CD14-positive monocyte (primary cell): ENCODE results near the gene NBPF1. TPM values are rescaled to one million over a fixed set of nuclear protein-coding genes. Genes with fewer than 3 reads are reported as not detected.
"Not testable (repeated sequence)": the region's sequence is repeated elsewhere in the genome, so short reads cannot be mapped to it uniquely, and the experiment has no call there.

Source experiments
- DNase-seq, 3 donors: peaks; one replicate each; pipeline ENCODE4 v3.0.0-alpha.2; 2011 to 2022
- H2AFZ ChIP-seq: 2 replicates; pipeline ENCODE4 v1.6.0; 2012; ENCODE audit warnings: mild to moderate bottlenecking, low read depth, low read length, inconsistent platforms; ENCODE audit not compliant: insufficient read depth, poor library complexity, severe bottlenecking
- H3K27ac ChIP-seq, 2 donors: 1 replicate in 1 of 2; 2 replicates in 1 of 2; pipeline ENCODE4 v1.5.1; 2012 to 2013; ENCODE audit warnings: low read length in 2 of 2, control low read depth in 1 of 2, inconsistent platforms in 1 of 2, low read depth in 1 of 2, mild to moderate bottlenecking in 1 of 2
- H3K27me3 ChIP-seq, 2 donors: one replicate each; pipeline versions ENCODE4 v1.6.0 to v1.6.1; 2011 to 2013; ENCODE audit warnings: low read length in 2 of 2; ENCODE audit not compliant: control insufficient read depth in 2 of 2, insufficient read depth in 2 of 2
- H3K36me3 ChIP-seq, 2 donors: replicated peaks in 1 of 2; 1 replicate in 1 of 2; 2 replicates in 1 of 2; pipeline versions ENCODE4 v1.5.1 to v1.6.1; 2012 to 2013; ENCODE audit warnings: low read length in 2 of 2, control low read depth in 1 of 2, inconsistent platforms in 1 of 2, mild to moderate bottlenecking in 1 of 2; ENCODE audit not compliant: insufficient read depth in 2 of 2, control insufficient read depth in 1 of 2
- H3K4me1 ChIP-seq, 2 donors: 1 replicate in 1 of 2; 2 replicates in 1 of 2; pipeline versions ENCODE4 v1.5.1 to v1.6.1; 2012 to 2013; ENCODE audit warnings: low read length in 2 of 2, control low read depth in 1 of 2, inconsistent platforms in 1 of 2, mild to moderate bottlenecking in 1 of 2, moderate library complexity in 1 of 2; ENCODE audit not compliant: insufficient read depth in 2 of 2, control insufficient read depth in 1 of 2
- H3K4me2 ChIP-seq: replicated peaks from 2 replicates; pipeline ENCODE3; 2012; ENCODE audit warnings: low read length, moderate library complexity, mild to moderate bottlenecking; ENCODE audit not compliant: poor library complexity, severe bottlenecking; ENCODE audit errors: extremely low read depth
- H3K4me3 ChIP-seq, 3 experiments: fragments of 200-600 bp in 1 of 3; sonication (generic) in 1 of 3; replicated peaks in 1 of 3; 1 replicate in 2 of 3; 2 replicates in 1 of 3; pipeline ENCODE4 v1.5.1; 2011 to 2013; ENCODE audit warnings: low read length in 3 of 3, mild to moderate bottlenecking in 3 of 3, control low read depth in 2 of 3, low read depth in 2 of 3, inconsistent platforms in 1 of 3, moderate library complexity in 1 of 3
- H3K79me2 ChIP-seq: 2 replicates; pipeline ENCODE4 v1.6.0; 2012; ENCODE audit warnings: mild to moderate bottlenecking, control low read depth, inconsistent platforms, low read length, moderate library complexity; ENCODE audit not compliant: insufficient read depth
- H3K9ac ChIP-seq: 2 replicates; pipeline ENCODE4 v1.6.0; 2017; ENCODE audit warnings: low read length, mild to moderate bottlenecking; ENCODE audit not compliant: insufficient read depth, poor library complexity, severe bottlenecking
- H3K9me3 ChIP-seq, 2 donors: replicated peaks in 1 of 2; 1 replicate in 1 of 2; 2 replicates in 1 of 2; pipeline versions ENCODE4 v1.5.1 to v1.6.1; 2012 to 2013; ENCODE audit warnings: low read length in 2 of 2, control low read depth in 1 of 2; ENCODE audit not compliant: control insufficient read depth in 1 of 2, insufficient read depth in 1 of 2
- H4K20me1 ChIP-seq: 2 replicates; pipeline ENCODE4 v1.6.0; 2012; ENCODE audit warnings: mild to moderate bottlenecking, low read length, control low read depth, moderate library complexity; ENCODE audit not compliant: insufficient read depth
- H3K27ac Mint-ChIP-seq, 7 donors: one replicate each; pipeline ENCODE4 v1.8.0; 2020; ENCODE audit warnings: mild to moderate bottlenecking in 7 of 7, mixed read lengths in 7 of 7, moderate library complexity in 6 of 7, inconsistent platforms in 2 of 7
- H3K27me3 Mint-ChIP-seq, 3 donors: one replicate each; pipeline ENCODE4 v1.8.0; 2021 to 2022; ENCODE audit warnings: low read depth in 3 of 3, mild to moderate bottlenecking in 3 of 3, mixed read lengths in 3 of 3, moderate library complexity in 3 of 3, inconsistent platforms in 1 of 3
- H3K36me3 Mint-ChIP-seq, 2 donors: one replicate each; pipeline ENCODE4 v1.8.0; 2020; ENCODE audit warnings: mixed read lengths in 2 of 2, inconsistent platforms in 1 of 2, mild to moderate bottlenecking in 1 of 2
- H3K4me1 Mint-ChIP-seq: one replicate; pipeline ENCODE4 v1.8.0; 2020; ENCODE audit warnings: mild to moderate bottlenecking, mixed read lengths
- H3K4me3 Mint-ChIP-seq, 2 donors: one replicate each; pipeline ENCODE4 v1.8.0; 2020; ENCODE audit warnings: mild to moderate bottlenecking in 2 of 2, mixed read lengths in 2 of 2, moderate library complexity in 1 of 2
- H3K9me3 Mint-ChIP-seq, 7 donors: one replicate each; pipeline ENCODE4 v1.8.0; 2020 to 2022; ENCODE audit warnings: mixed read lengths in 7 of 7, mild to moderate bottlenecking in 6 of 7, moderate library complexity in 6 of 7, inconsistent platforms in 2 of 7
- WGBS: methylation state at CpG from one replicate; pipeline ENCODE4 v1.1.5; 2013; ENCODE audit warnings: missing lambda C conversion rate; ENCODE audit not compliant: insufficient coverage; 5-methylcytosine and 5-hydroxymethylcytosine counted together
- intact Hi-C, 2 donors: fragments of 100-400 bp; cut with micrococcal nuclease; formaldehyde crosslinking; loops; one replicate each; pipeline versions ENCODE4 v1.15.0 to v1.15.1; 2023
- polyA plus RNA-seq, 3 donors: library from polyadenylated mRNA; depleted of rRNA in 1 of 3; unstranded in 2 of 3; stranded (reverse) in 1 of 3; fragments of 300-500 nt in 2 of 3; fragments of >200 nt in 1 of 3; fragmentation: Illumina TruSeq in 2 of 3; gene quantifications; 1 replicate in 2 of 3; 2 replicates in 1 of 3; pipeline ENCODE4 v1.2.3, GENCODE V29; 2012 to 2021

Gene NBPF1
- polyA plus RNA-seq, 3 donors = 2.6 to 9.0 (median 4.3) TPM

DNA sequence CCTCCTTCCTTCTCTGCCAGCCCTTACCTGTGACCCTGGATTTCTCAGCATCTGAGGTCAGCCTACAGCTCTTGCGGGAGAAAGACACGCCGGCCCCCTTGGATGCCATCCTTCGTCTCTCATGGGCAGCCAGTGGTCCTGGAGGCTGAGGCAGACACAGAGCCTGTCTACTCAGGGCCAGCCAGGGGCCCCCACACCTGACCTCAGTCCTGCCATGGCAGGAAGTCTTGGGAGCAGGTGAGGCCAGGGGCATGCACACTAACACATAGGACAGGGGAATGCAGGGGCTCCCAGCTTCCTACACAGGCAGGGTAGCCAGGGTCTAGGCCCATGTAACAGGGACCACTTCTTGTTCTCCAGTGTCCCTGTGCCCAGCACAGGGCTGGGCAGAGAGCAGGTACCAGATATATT, 29.6 kb upstream of the NBPF1 start:
- peaks cover 10 to 20% of the 10 kb centered on the region in 2 donors for H3K36me3 ChIP-seq
- peaks cover 28 to 29% of the 10 kb centered on the region in 2 donors for H3K4me1 ChIP-seq
- H3K4me2 ChIP-seq, H3K27ac Mint-ChIP-seq, H2AFZ ChIP-seq, H3K4me3 ChIP-seq, H3K4me1 Mint-ChIP-seq, H3K36me3 Mint-ChIP-seq, H3K9me3 ChIP-seq, H3K9me3 Mint-ChIP-seq, H3K27ac ChIP-seq, H3K4me3 Mint-ChIP-seq: not testable (repeated sequence)
- H3K27me3 ChIP-seq = peaks cover 0 to 13% of the 10 kb centered on the region in 2 donors
- WGBS = 98% methylated on average over 4 of the region's 4 CpGs
- peak overlapping the region; percentile 6 for H3K9ac ChIP-seq
- peaks cover 17% of the 10 kb centered on the region for H4K20me1 ChIP-seq
- peaks cover 8 to 17% (median 9%) of the 10 kb centered on the region in 3 donors for H3K27me3 Mint-ChIP-seq
- intact Hi-C loops = loop anchor here in 1 of 2 donors (10.0 kb wide), 1 partner anchor 262 kb away; no protein-coding TSS in a partner anchor
- DNase-seq = peak in 1 of 3 donors; percentile 34
- peaks cover 58% of the 10 kb centered on the region for H3K79me2 ChIP-seq

DNA sequence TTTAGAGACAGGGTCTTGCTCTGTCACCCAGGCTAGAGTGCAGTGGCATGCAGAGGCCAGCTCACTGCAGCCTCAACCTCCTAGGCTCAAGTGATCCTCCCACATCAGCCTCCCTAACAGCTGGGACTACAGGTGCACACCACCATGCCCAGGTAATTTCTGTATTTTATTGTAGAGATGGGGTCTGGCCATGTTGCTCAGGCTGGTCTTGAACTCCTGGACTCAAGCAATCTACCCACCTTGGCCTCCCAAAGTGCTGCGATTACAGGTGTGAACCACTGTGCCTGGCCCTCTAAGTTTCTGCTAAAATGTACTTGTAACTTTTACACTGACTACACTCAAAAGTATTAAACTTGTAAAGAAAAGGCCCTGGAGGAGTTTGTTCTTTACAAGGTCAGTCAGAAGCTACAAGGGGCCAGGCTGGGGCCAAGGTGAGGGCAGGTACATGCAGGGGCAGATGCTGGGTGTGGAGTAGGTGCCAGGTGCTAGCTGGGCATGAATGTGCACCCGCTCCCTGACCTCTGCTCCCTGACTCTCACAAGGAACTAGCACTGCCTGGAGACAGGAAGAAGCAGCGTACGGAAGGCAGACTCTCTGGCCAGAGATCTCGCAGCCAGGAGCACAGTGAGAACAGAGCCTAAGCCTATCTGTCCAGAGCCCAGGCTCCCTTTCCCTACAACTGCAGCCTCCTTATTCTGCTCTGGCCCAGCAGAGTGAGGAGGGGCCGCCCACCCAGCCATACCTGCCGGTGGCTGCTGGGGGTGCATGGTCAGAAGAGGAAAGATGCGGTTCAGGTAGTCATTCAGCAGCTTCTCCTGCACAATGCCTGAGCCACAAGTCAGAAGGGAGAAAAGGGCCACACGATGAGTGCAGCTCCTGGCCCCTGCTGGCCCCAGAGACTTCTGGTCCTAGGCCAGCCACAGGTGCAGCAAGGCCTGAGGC, 28.9 kb upstream of the NBPF1 start:
- H2AFZ ChIP-seq, H3K36me3 Mint-ChIP-seq, H3K9me3 ChIP-seq, H3K27me3 ChIP-seq, H3K27ac ChIP-seq, H3K4me3 ChIP-seq, DNase-seq, H3K4me2 ChIP-seq, H3K4me3 Mint-ChIP-seq, H3K9me3 Mint-ChIP-seq, H3K27ac Mint-ChIP-seq, H3K4me1 Mint-ChIP-seq: not testable (repeated sequence)
- peaks cover 17% of the 10 kb centered on the region for H4K20me1 ChIP-seq
- H3K36me3 ChIP-seq = peaks cover 10 to 23% of the 10 kb centered on the region in 2 donors
- intact Hi-C loops = loop anchor here in 1 of 2 donors (10.0 kb wide), 1 partner anchor 263 kb away; no protein-coding TSS in a partner anchor
- H3K79me2 ChIP-seq = peaks cover 63% of the 10 kb centered on the region
- peaks cover 28 to 29% of the 10 kb centered on the region in 2 donors for H3K4me1 ChIP-seq
- peak overlapping the region; percentile 6 for H3K9ac ChIP-seq
- WGBS = 80% methylated on average over 7 of the region's 9 CpGs
- H3K27me3 Mint-ChIP-seq = peaks cover 5 to 10% (median 6%) of the 10 kb centered on the region in 3 donors

DNA sequence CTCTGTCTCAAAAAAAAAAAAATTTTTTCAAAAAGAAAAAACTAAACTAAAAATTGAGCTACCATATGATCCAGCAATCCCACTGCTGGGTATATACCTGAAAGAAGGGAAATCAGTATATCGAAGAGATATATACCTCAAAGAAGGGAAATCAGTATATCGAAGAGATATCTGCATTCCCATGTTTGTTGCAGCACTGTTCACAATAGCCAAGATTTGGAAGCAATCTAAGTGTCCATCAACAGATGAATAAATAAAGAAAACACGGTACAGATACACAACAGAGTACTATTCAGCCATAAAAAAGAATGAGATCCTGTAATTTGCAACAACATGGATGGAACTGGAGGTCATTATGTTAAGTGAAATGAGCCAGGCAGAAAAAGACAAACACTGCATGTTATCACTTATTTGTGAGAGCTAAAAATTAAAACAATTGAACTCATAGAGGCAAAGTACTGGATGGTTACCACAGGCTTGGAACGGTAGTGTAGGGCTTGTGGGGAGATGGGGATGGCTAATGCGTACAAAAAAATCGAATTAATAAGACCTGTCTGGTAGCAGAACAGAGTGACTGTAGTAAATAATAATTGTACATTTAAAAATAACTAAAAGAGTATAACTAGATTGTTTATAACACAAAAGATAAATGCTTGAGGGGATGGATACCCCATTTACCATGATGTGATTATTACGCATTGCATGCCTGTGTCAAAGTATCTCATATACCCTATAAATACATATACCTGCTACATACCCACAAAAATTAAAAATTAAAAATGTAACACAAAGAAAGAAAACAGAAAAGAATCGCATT, 28.0 kb upstream of the NBPF1 start:
- H3K9me3 ChIP-seq, H3K9me3 Mint-ChIP-seq, H3K27me3 ChIP-seq, H3K27ac Mint-ChIP-seq, H3K36me3 Mint-ChIP-seq, H3K27me3 Mint-ChIP-seq, H3K4me3 ChIP-seq, H3K4me1 Mint-ChIP-seq, H3K9ac ChIP-seq, H3K4me2 ChIP-seq, H2AFZ ChIP-seq, DNase-seq, H3K4me3 Mint-ChIP-seq, H3K27ac ChIP-seq: not testable (repeated sequence)
- H3K79me2 ChIP-seq = peaks cover 71% of the 10 kb centered on the region
- peaks cover 23% of the 10 kb centered on the region for H4K20me1 ChIP-seq
- intact Hi-C loops = loop anchor here in 1 of 2 donors (10.0 kb wide), 1 partner anchor 263 kb away; no protein-coding TSS in a partner anchor
- H3K36me3 ChIP-seq = peaks cover 10 to 32% of the 10 kb centered on the region in 2 donors
- 97% methylated on average over 6 of the region's 8 CpGs for WGBS
- peaks cover 28 to 29% of the 10 kb centered on the region in 2 donors for H3K4me1 ChIP-seq
